ENCODE results near the gene PROZ.

Gene PROZ

GRCh38 chr13:113220141-113220598, 61.7 kb downstream of the PROZ start (continued):
- TF ChIP-seq ZNF626 (tag by site-specific recombination; IDR thresholded peaks at IDR 0.05) (no peak), FEZF1 (tag by site-specific recombination; IDR thresholded peaks at IDR 0.05) (no peak)

GRCh38 chr13:113220877-113221276, 62.4 kb downstream of the PROZ start:
- Histone ChIP-seq H3K4me1 (ENCODE audit: control insufficient read depth, insufficient read depth, low read length) (peaks cover 6% of the 10 kb centered on the region; the same call in 1 of the 2 replicates), H3K4me3 (ENCODE audit: low read depth, low read length) (no peak overlapping the region), H3K36me3 (ENCODE audit: control insufficient read depth in 2 of 2, insufficient read depth in 1 of 2, low read length in 2 of 2) (peaks cover 0 to 67% of the 10 kb centered on the region in 2 experiments; a peak in 2 of 3 replicates), H3K9me3 (ENCODE audit: control insufficient read depth, insufficient read depth, low read depth, low read length) (no peaks in the 10 kb centered on the region), H3K27ac (ENCODE audit: extremely low read depth, low read depth, low read length) (no peak overlapping the region)
- ChIA-PET CTCF (no interaction called here), POLR2A (no interaction called here)
- TF ChIP-seq IKZF3 (tag by site-specific recombination; IDR thresholded peaks at IDR 0.05) (no peak), BCL11A (tag by site-specific recombination; IDR thresholded peaks at IDR 0.05; ENCODE audit: low read depth) (no peak), ZNF174 (tag by site-specific recombination; IDR thresholded peaks at IDR 0.05) (no peak), ZNF175 (tag by site-specific recombination; IDR thresholded peaks at IDR 0.05) (no peak), ZNF416 (tag by site-specific recombination; IDR thresholded peaks at IDR 0.05) (no peak), ZNF394 (tag by site-specific recombination; IDR thresholded peaks at IDR 0.05; ENCODE audit: borderline replicate concordance) (no peak), TRIM28 (IDR thresholded peaks at IDR 0.05; ENCODE audit: borderline replicate concordance, low read length) (no peak), ZNF184 (tag by site-specific recombination; IDR thresholded peaks at IDR 0.05) (no peak), ZNF266 (tag by site-specific recombination; IDR thresholded peaks at IDR 0.05; ENCODE audit: low read depth) (no peak), ZBTB7A (tag by site-specific recombination; IDR thresholded peaks at IDR 0.05; ENCODE audit: low read depth) (no peak), ZSCAN30 (tag by site-specific recombination; IDR thresholded peaks at IDR 0.05) (no peak), ZNF629 (tag by site-specific recombination; IDR thresholded peaks at IDR 0.05) (no peak), ZNF433 (tag by site-specific recombination; IDR thresholded peaks at IDR 0.05; ENCODE audit: low read depth) (no peak), GLIS2 (tag by site-specific recombination; IDR thresholded peaks at IDR 0.05) (no peak), SCRT1 (tag by site-specific recombination; IDR thresholded peaks at IDR 0.05; ENCODE audit: borderline replicate concordance) (no peak), ZNF777 (tag by site-specific recombination; IDR thresholded peaks at IDR 0.05; ENCODE audit: borderline replicate concordance) (no peak), ZNF501 (tag by site-specific recombination; IDR thresholded peaks at IDR 0.05) (no peak), ZNF114 (tag by site-specific recombination; IDR thresholded peaks at IDR 0.05) (no peak), ZNF830 (tag by site-specific recombination; IDR thresholded peaks at IDR 0.05; ENCODE audit: low read depth) (no peak)
